CD14-positive monocyte (primary cell): Measurements from ENCODE around the gene PSMB11. TPM values are rescaled to one million over a fixed set of nuclear protein-coding genes. Genes with fewer than 3 reads are reported as not detected.

Source experiments
- DNase-seq, 3 donors: peaks; one replicate each; pipeline ENCODE4 v3.0.0-alpha.2; 2011 to 2022
- H2AFZ ChIP-seq: 2 replicates; pipeline ENCODE4 v1.6.0; 2012; ENCODE audit warnings: mild to moderate bottlenecking, low read depth, low read length, inconsistent platforms; ENCODE audit not compliant: insufficient read depth, poor library complexity, severe bottlenecking
- H3K27ac ChIP-seq, 2 donors: 1 replicate in 1 of 2; 2 replicates in 1 of 2; pipeline ENCODE4 v1.5.1; 2012 to 2013; ENCODE audit warnings: low read length in 2 of 2, control low read depth in 1 of 2, inconsistent platforms in 1 of 2, low read depth in 1 of 2, mild to moderate bottlenecking in 1 of 2
- H3K27me3 ChIP-seq, 2 donors: one replicate each; pipeline versions ENCODE4 v1.6.0 to v1.6.1; 2011 to 2013; ENCODE audit warnings: low read length in 2 of 2; ENCODE audit not compliant: control insufficient read depth in 2 of 2, insufficient read depth in 2 of 2
- H3K36me3 ChIP-seq, 2 donors: replicated peaks in 1 of 2; 1 replicate in 1 of 2; 2 replicates in 1 of 2; pipeline versions ENCODE4 v1.5.1 to v1.6.1; 2012 to 2013; ENCODE audit warnings: low read length in 2 of 2, control low read depth in 1 of 2, inconsistent platforms in 1 of 2, mild to moderate bottlenecking in 1 of 2; ENCODE audit not compliant: insufficient read depth in 2 of 2, control insufficient read depth in 1 of 2
- H3K4me1 ChIP-seq, 2 donors: 1 replicate in 1 of 2; 2 replicates in 1 of 2; pipeline versions ENCODE4 v1.5.1 to v1.6.1; 2012 to 2013; ENCODE audit warnings: low read length in 2 of 2, control low read depth in 1 of 2, inconsistent platforms in 1 of 2, mild to moderate bottlenecking in 1 of 2, moderate library complexity in 1 of 2; ENCODE audit not compliant: insufficient read depth in 2 of 2, control insufficient read depth in 1 of 2
- H3K4me2 ChIP-seq: replicated peaks from 2 replicates; pipeline ENCODE3; 2012; ENCODE audit warnings: low read length, moderate library complexity, mild to moderate bottlenecking; ENCODE audit not compliant: poor library complexity, severe bottlenecking; ENCODE audit errors: extremely low read depth
- H3K4me3 ChIP-seq, 3 experiments: fragments of 200-600 bp in 1 of 3; sonication (generic) in 1 of 3; replicated peaks in 1 of 3; 1 replicate in 2 of 3; 2 replicates in 1 of 3; pipeline ENCODE4 v1.5.1; 2011 to 2013; ENCODE audit warnings: low read length in 3 of 3, mild to moderate bottlenecking in 3 of 3, control low read depth in 2 of 3, low read depth in 2 of 3, inconsistent platforms in 1 of 3, moderate library complexity in 1 of 3
- H3K79me2 ChIP-seq: 2 replicates; pipeline ENCODE4 v1.6.0; 2012; ENCODE audit warnings: mild to moderate bottlenecking, control low read depth, inconsistent platforms, low read length, moderate library complexity; ENCODE audit not compliant: insufficient read depth
- H3K9ac ChIP-seq: 2 replicates; pipeline ENCODE4 v1.6.0; 2017; ENCODE audit warnings: low read length, mild to moderate bottlenecking; ENCODE audit not compliant: insufficient read depth, poor library complexity, severe bottlenecking
- H3K9me3 ChIP-seq, 2 donors: replicated peaks in 1 of 2; 1 replicate in 1 of 2; 2 replicates in 1 of 2; pipeline versions ENCODE4 v1.5.1 to v1.6.1; 2012 to 2013; ENCODE audit warnings: low read length in 2 of 2, control low read depth in 1 of 2; ENCODE audit not compliant: control insufficient read depth in 1 of 2, insufficient read depth in 1 of 2
- H4K20me1 ChIP-seq: 2 replicates; pipeline ENCODE4 v1.6.0; 2012; ENCODE audit warnings: mild to moderate bottlenecking, low read length, control low read depth, moderate library complexity; ENCODE audit not compliant: insufficient read depth
- H3K27ac Mint-ChIP-seq, 7 donors: one replicate each; pipeline ENCODE4 v1.8.0; 2020; ENCODE audit warnings: mild to moderate bottlenecking in 7 of 7, mixed read lengths in 7 of 7, moderate library complexity in 6 of 7, inconsistent platforms in 2 of 7
- H3K27me3 Mint-ChIP-seq, 3 donors: one replicate each; pipeline ENCODE4 v1.8.0; 2021 to 2022; ENCODE audit warnings: low read depth in 3 of 3, mild to moderate bottlenecking in 3 of 3, mixed read lengths in 3 of 3, moderate library complexity in 3 of 3, inconsistent platforms in 1 of 3
- H3K36me3 Mint-ChIP-seq, 2 donors: one replicate each; pipeline ENCODE4 v1.8.0; 2020; ENCODE audit warnings: mixed read lengths in 2 of 2, inconsistent platforms in 1 of 2, mild to moderate bottlenecking in 1 of 2
- H3K4me1 Mint-ChIP-seq: one replicate; pipeline ENCODE4 v1.8.0; 2020; ENCODE audit warnings: mild to moderate bottlenecking, mixed read lengths
- H3K4me3 Mint-ChIP-seq, 2 donors: one replicate each; pipeline ENCODE4 v1.8.0; 2020; ENCODE audit warnings: mild to moderate bottlenecking in 2 of 2, mixed read lengths in 2 of 2, moderate library complexity in 1 of 2
- H3K9me3 Mint-ChIP-seq, 7 donors: one replicate each; pipeline ENCODE4 v1.8.0; 2020 to 2022; ENCODE audit warnings: mixed read lengths in 7 of 7, mild to moderate bottlenecking in 6 of 7, moderate library complexity in 6 of 7, inconsistent platforms in 2 of 7
- CTCF ChIP-seq: fragments of 200-600 bp; IDR thresholded peaks from one replicate; pipeline ENCODE4 v1.8.0; 2022; ENCODE audit warnings: antibody characterized with exemption, mild to moderate bottlenecking
- WGBS: methylation state at CpG from one replicate; pipeline ENCODE4 v1.1.5; 2013; ENCODE audit warnings: missing lambda C conversion rate; ENCODE audit not compliant: insufficient coverage; 5-methylcytosine and 5-hydroxymethylcytosine counted together
- intact Hi-C, 2 donors: fragments of 100-400 bp; cut with micrococcal nuclease; formaldehyde crosslinking; loops; one replicate each; pipeline versions ENCODE4 v1.15.0 to v1.15.1; 2023
- polyA plus RNA-seq, 3 donors: library from polyadenylated mRNA; depleted of rRNA in 1 of 3; unstranded in 2 of 3; stranded (reverse) in 1 of 3; fragments of 300-500 nt in 2 of 3; fragments of >200 nt in 1 of 3; fragmentation: Illumina TruSeq in 2 of 3; gene quantifications; 1 replicate in 2 of 3; 2 replicates in 1 of 3; pipeline ENCODE4 v1.2.3, GENCODE V29; 2012 to 2021

The PSMB11 gene
- polyA plus RNA-seq, 3 donors = not detected

DNA sequence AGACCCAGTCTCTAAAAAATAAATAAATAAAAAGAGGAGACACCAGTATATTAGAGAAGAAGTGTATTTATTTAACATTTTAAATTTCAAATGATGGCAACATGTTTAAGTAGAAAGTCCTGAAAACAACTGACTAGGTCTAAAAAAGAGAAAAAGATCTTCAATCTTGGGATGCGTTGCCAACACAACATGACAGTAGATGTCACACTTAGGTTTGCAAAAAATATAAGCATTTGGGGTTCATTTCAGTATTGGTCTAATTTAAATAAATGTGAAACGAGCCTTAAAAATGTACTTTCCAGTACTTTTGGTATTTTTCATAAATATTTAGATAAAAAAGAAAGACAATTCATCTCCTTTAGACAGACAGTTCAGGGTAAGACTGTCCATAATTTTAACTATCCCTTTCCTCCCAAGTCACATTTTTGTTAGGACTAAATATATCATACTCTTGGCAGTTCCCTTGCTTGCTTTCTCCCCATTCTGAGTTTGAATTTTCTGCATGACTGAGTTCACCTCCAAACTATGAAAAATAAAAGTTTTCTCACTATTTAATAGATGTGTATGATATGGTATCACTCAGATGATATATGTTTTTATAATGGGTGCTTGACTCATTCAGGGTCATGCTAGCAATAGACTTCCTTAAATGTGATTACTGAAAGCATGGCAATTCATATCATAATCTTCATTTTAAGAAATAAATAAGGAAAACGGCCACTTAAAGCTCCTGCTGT lies 36.4 kb upstream of the PSMB11 start:
- Histone ChIP-seq H3K4me2 (peak overlapping the region; percentile 88), H3K4me1 (peaks cover 30 to 40% of the 10 kb centered on the region in 2 donors), H3K4me3 (peak overlapping the region in 1 of 3 experiments; percentile 89), H3K27me3 (no peaks in the 10 kb centered on the region), H3K9ac (no peak overlapping the region), H3K36me3 (no peaks in the 10 kb centered on the region), H4K20me1 (no peaks in the 10 kb centered on the region), H3K9me3 (no peaks in the 10 kb centered on the region), H3K27ac (no peak overlapping the region), H3K79me2 (peaks cover 26% of the 10 kb centered on the region), H2AFZ (peak overlapping the region; percentile 98)
- H3K9me3 Mint-ChIP-seq = no peaks in the 10 kb centered on the region
- H3K27me3 Mint-ChIP-seq = no peaks in the 10 kb centered on the region
- H3K36me3 Mint-ChIP-seq = peaks cover 0 to 4% of the 10 kb centered on the region in 2 donors
- no peak overlapping the region for H3K4me3 Mint-ChIP-seq
- H3K4me1 Mint-ChIP-seq = peaks cover 21% of the 10 kb centered on the region
- WGBS = 50% methylated on average over 1 of the region's 3 CpGs
- DNase-seq = no peak
- intact Hi-C loops = loop anchor here in 1 of 2 donors (10.0 kb wide), 1 partner anchor 1439 kb away; the partner anchor contains the start of gene SDR39U1
- TF ChIP-seq CTCF = no peak
- H3K27ac Mint-ChIP-seq = peak overlapping the region in 1 of 7 donors; percentile 68

GRCh38 chr14:23006188-23006534 lies 35.9 kb upstream of the PSMB11 start:
- peak overlapping the region; percentile 88 for H3K4me2 ChIP-seq
- no peaks in the 10 kb centered on the region for H3K36me3 ChIP-seq
- Mint-ChIP-seq H3K9me3 (no peaks in the 10 kb centered on the region), H3K4me3 (peak overlapping the region; percentile 99), H3K36me3 (peaks cover 0 to 4% of the 10 kb centered on the region in 2 donors), H3K4me1 (peaks cover 21% of the 10 kb centered on the region), H3K27me3 (no peaks in the 10 kb centered on the region), H3K27ac (peak overlapping the region in 6 of 7 donors; percentile 92 to 97 (median 96))
- no peaks in the 10 kb centered on the region for H3K9me3 ChIP-seq
- H2AFZ ChIP-seq = peak overlapping the region; percentile 98
- no CpG with 5 or more reads among the region's 5 CpGs for WGBS
- peaks cover 30 to 40% of the 10 kb centered on the region in 2 donors for H3K4me1 ChIP-seq
- peak overlapping the region in 1 of 2 donors; percentile 96 for H3K27ac ChIP-seq
- no peaks in the 10 kb centered on the region for H4K20me1 ChIP-seq
- no peak for TF ChIP-seq CTCF
- no peak for DNase-seq
- peak overlapping the region; percentile 85 to 95 (median 89) for H3K4me3 ChIP-seq
- H3K27me3 ChIP-seq = no peaks in the 10 kb centered on the region
- H3K79me2 ChIP-seq = peaks cover 26% of the 10 kb centered on the region
- peak overlapping the region; percentile 75 for H3K9ac ChIP-seq
- intact Hi-C loops = loop anchor here in 1 of 2 donors (10.0 kb wide), 1 partner anchor 1439 kb away; the partner anchor contains the start of gene SDR39U1
